Heart left ventricle (tissue), 13 donors: ENCODE measurements around the gene PYGM.

ENCODE experiments used
- POLR2A ChIP-seq, 2 donors: fragments of 450-650 bp; IDR thresholded peaks; one replicate each; pipeline ENCODE4 v1.6.1; 2017; ENCODE audit warnings: antibody characterized with exemption in 2 of 2, mild to moderate bottlenecking in 2 of 2, moderate library complexity in 2 of 2
- TF ChIP-seq, protein P1 (sequence below), 12 donors: fragments of 200-600 bp; sonication (generic) in 4 of 12; IDR thresholded peaks; one replicate each; pipeline versions ENCODE4 v1.5.0 to v1.8.0; 2018 to 2022; ENCODE audit warnings: antibody characterized with exemption in 12 of 12, mild to moderate bottlenecking in 5 of 12
- donor health status: ischemic (EF 13 %, LVEDD 7.1; RV severe dilation, severe dysfunction).
- donor health status: DM: no; HTN: yes; CAD: no.
- donor health status: DM: no; HTN: no; CAD: no.
- donor health status: ischemic (EF 25% LVEDD 6.9; RV normal size, moderate dysfunction).
- donor health status: ischemic (EF 25% LVEDD 5.7; RV mildly dilated, moderate dysfunction).
- donor health status: ischemic (EF 35%, LVEDD 5.7; RV mildly dilated, moderate dysfunction).
- donor health status: nonischemic (EF 11% LVEDD 7.7; RV severe dilation, severe dysfunction).
- donor health status: DM: yes; HTN: yes; CAD: no.
- donor health status: PGD.
- donor health status: ischemic (EF 29% LVEDD 5.4; RV normal size, mild dysfunction).
- donor health status: nonischemic (EF 23%, LVEDD 6.1; RV moderate dilation, normal function).

- TF ChIP-seq, protein P1, sequence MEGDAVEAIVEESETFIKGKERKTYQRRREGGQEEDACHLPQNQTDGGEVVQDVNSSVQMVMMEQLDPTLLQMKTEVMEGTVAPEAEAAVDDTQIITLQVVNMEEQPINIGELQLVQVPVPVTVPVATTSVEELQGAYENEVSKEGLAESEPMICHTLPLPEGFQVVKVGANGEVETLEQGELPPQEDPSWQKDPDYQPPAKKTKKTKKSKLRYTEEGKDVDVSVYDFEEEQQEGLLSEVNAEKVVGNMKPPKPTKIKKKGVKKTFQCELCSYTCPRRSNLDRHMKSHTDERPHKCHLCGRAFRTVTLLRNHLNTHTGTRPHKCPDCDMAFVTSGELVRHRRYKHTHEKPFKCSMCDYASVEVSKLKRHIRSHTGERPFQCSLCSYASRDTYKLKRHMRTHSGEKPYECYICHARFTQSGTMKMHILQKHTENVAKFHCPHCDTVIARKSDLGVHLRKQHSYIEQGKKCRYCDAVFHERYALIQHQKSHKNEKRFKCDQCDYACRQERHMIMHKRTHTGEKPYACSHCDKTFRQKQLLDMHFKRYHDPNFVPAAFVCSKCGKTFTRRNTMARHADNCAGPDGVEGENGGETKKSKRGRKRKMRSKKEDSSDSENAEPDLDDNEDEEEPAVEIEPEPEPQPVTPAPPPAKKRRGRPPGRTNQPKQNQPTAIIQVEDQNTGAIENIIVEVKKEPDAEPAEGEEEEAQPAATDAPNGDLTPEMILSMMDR (IDR thresholded peaks at IDR 0.05), result no peak
- no peak for TF ChIP-seq POLR2A (IDR thresholded peaks at IDR 0.05)
Measured at GRCh38 chr11:64719406-64719805, 40.4 kb downstream of the PYGM start.
